NT2/D1 (cell line): ENCODE results near the gene UBE2G1.
A peak's percentile ranks its signal among the peaks of the same experiment; 100 is the strongest.
"Not testable (repeated sequence)": the region's sequence is repeated elsewhere in the genome, so short reads cannot be mapped to it uniquely, and the experiment has no call there.

ENCODE experiments used
- DNase-seq: peaks from one replicate; pipeline ENCODE4 v3.0.0-alpha.2; 2011; ENCODE audit warnings: low read depth, low spot score
- H3K27me3 ChIP-seq: 2 replicates; pipeline ENCODE4 v1.6.0; 2011; ENCODE audit warnings: mild to moderate bottlenecking; ENCODE audit not compliant: insufficient read length, insufficient read depth
- H3K36me3 ChIP-seq: 2 replicates; pipeline ENCODE4 v1.6.1; 2011; ENCODE audit warnings: mild to moderate bottlenecking, low read length, mixed read lengths; ENCODE audit not compliant: insufficient read depth, insufficient read length
- H3K4me1 ChIP-seq: 2 replicates; pipeline ENCODE4 v1.5.1; 2011; ENCODE audit not compliant: insufficient read depth, insufficient read length
- H3K4me3 ChIP-seq: 2 replicates; pipeline ENCODE4 v1.5.1; 2011; ENCODE audit warnings: low read depth; ENCODE audit not compliant: insufficient read length
- H3K9ac ChIP-seq: 2 replicates; pipeline ENCODE4 v1.6.0; 2011; ENCODE audit warnings: low read depth; ENCODE audit not compliant: insufficient read length
- H3K9me3 ChIP-seq: 2 replicates; pipeline ENCODE4 v1.5.1; 2011; ENCODE audit warnings: mild to moderate bottlenecking, low read length; ENCODE audit not compliant: insufficient read depth
- SUZ12 ChIP-seq: IDR thresholded peaks from 2 replicates; pipeline ENCODE4 v1.6.1; 2011; ENCODE audit not compliant: insufficient read length, insufficient read depth; ENCODE audit errors: extremely low read depth
- YY1 ChIP-seq: IDR thresholded peaks from 2 replicates; pipeline ENCODE4 v1.6.1; 2011; ENCODE audit not compliant: insufficient read length, insufficient read depth
- ZNF274 ChIP-seq: IDR thresholded peaks from 2 replicates; pipeline ENCODE4 v1.6.1; 2011; ENCODE audit warnings: mild to moderate bottlenecking, low read depth, low read length

UBE2G1 gene

DNA sequence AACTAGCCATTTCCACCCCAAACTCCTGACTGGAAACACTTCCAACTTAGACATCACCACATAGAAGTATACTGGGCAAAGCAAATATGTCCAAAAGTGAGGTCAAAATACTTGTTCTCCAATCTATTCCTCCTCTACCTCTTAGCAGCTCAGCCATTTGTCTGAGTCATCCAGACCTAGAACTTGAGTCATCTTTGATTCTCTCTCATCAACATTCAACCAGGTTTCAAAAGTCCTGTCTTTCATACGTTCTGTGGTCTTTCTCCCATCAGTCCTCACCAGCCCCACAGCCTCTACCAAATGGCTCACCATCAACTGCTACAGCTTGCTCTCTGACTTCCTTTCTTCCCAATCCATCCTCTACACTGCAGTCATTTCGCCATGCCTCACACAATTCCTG is 109.5 kb downstream of the UBE2G1 start:
- TF ChIP-seq SUZ12 (no peak), ZNF274 (no peak), YY1 (no peak)
- no peak for DNase-seq
- Histone ChIP-seq H3K9ac (no peak overlapping the region), H3K4me1 (no peaks in the 10 kb centered on the region), H3K27me3 (no peaks in the 10 kb centered on the region), H3K9me3 (peaks cover 37% of the 10 kb centered on the region), H3K4me3 (no peak overlapping the region), H3K36me3 (peaks cover 32% of the 10 kb centered on the region)

DNA sequence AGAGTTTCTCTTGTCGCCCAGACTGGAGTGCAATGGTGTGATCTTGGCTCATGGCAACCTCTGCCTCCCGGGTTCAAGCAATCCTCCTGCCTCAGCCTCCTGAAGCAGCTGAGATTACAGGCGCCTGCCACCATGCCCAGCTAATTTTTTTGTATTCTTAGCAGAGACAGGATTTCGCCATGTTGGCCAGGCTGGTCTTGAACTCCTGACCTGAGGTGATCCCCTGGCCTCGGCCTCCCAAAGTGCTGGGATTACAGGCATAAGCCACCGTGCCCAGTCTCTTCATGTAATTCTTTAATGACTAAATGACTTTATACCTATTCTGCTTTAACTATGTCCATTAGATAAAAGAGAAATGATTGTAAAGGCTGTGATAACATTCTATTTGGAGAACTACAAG is 111.2 kb downstream of the UBE2G1 start:
- H3K36me3 ChIP-seq, result peaks cover 20% of the 10 kb centered on the region
- H3K27me3 ChIP-seq, H3K4me1 ChIP-seq, H3K9ac ChIP-seq, DNase-seq, H3K4me3 ChIP-seq: not testable (repeated sequence)
- peaks cover 28% of the 10 kb centered on the region for H3K9me3 ChIP-seq

DNA sequence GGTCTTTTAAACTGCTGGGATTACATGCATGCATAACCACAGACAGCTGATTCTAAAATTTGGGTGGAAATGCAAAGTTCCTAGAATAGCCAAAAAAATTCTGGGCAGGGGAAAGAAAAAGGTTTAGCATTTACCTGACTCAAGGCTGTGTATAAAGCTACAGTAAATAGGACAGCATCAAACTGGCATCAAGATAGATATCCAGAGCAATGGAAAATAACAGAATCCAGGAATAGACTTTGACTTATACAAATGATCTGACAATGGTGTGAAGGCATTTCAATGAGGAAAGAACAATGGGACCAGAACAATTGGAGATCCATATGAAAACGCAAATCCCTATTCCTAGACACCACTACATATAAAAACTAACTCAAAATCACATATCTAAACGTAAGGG is 115.6 kb downstream of the UBE2G1 start:
- H3K27me3 ChIP-seq, result no peaks in the 10 kb centered on the region
- no peak overlapping the region for H3K4me3 ChIP-seq
- TF ChIP-seq ZNF274 (no peak), YY1 (no peak), SUZ12 (no peak)
- H3K4me1 ChIP-seq, result peaks cover 5% of the 10 kb centered on the region
- no peak overlapping the region for H3K9ac ChIP-seq
- no peaks in the 10 kb centered on the region for H3K9me3 ChIP-seq
- no peak for DNase-seq
- peaks cover 13% of the 10 kb centered on the region for H3K36me3 ChIP-seq

DNA sequence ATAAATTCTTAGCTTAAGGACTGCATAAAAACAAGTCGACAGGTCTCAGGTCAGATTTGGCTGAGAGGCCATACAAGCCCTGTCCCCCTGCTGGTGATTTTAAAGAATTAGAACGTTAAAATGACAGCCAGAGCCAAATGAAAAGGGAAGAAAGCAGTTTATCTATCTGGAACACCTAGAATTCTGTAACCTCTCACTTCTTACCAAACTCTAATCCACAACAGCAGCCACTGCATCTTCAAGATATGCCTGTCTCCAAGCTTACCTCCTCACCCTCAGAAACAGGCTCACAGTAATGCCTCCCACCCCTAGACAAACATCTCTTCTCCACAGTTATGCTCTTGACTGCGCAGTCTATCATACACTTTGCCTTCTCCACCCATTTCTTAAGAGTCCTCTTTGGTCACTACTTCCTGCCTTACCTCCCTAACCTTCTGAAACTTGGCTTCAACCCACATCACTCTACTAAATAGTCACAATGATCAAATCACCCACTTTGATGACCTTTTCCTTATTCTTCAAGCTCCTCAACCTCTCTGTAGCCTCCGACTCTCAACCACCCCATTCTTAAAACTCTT is 116.9 kb downstream of the UBE2G1 start:
- no peak for TF ChIP-seq SUZ12
- Histone ChIP-seq H3K9me3 (no peaks in the 10 kb centered on the region), H3K4me1 (peaks cover 5% of the 10 kb centered on the region), H3K9ac (no peak overlapping the region), H3K36me3 (peaks cover 13% of the 10 kb centered on the region), H3K27me3 (no peaks in the 10 kb centered on the region), H3K4me3 (no peak overlapping the region)
- peak; percentile 20 for DNase-seq

GRCh38 chr17:4248504-4249277 is 117.8 kb downstream of the UBE2G1 start:
- H3K36me3 ChIP-seq, result peaks cover 13% of the 10 kb centered on the region
- TF ChIP-seq ZNF274 (no peak), SUZ12 (no peak), YY1 (no peak)
- H3K4me3 ChIP-seq, result no peak overlapping the region
- H3K9ac ChIP-seq, result no peak overlapping the region
- H3K4me1 ChIP-seq, result peaks cover 5% of the 10 kb centered on the region
- no peaks in the 10 kb centered on the region for H3K27me3 ChIP-seq
- no peak for DNase-seq
- H3K9me3 ChIP-seq, result no peaks in the 10 kb centered on the region

DNA sequence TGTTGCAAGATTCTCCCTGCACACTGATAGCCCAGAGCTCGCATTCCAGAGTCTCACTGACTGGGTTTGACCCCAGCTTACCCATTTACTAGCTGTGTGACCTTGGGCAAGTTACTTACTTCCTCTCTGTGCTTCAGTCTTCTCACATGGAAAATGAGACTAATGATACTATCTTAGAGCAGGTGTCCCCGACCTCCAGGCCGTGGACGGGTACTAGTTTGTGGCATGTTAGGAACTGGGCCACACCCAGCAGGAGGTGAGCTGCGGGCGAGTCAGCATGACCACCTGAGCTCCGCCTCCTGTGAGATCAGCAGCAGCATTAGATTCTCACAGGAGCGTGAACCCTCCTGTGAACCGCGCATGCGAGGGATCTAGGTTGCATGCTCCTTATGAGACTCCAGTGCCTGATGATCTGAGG is 118.5 kb downstream of the UBE2G1 start:
- DNase-seq, result no peak
- H3K9ac ChIP-seq, result no peak overlapping the region
- no peak overlapping the region for H3K4me3 ChIP-seq
- peaks cover 5% of the 10 kb centered on the region for H3K4me1 ChIP-seq
- H3K36me3 ChIP-seq, result peaks cover 13% of the 10 kb centered on the region
- H3K9me3 ChIP-seq, result no peaks in the 10 kb centered on the region
- TF ChIP-seq SUZ12 (no peak), YY1 (no peak), ZNF274 (no peak)
- no peaks in the 10 kb centered on the region for H3K27me3 ChIP-seq

- Histone ChIP-seq H3K9me3 (no peaks in the 10 kb centered on the region), H3K9ac (no peak overlapping the region), H3K4me3 (no peak overlapping the region), H3K27me3 (no peaks in the 10 kb centered on the region), H3K36me3 (peaks cover 13% of the 10 kb centered on the region), H3K4me1 (peaks cover 5% of the 10 kb centered on the region)
- no peak for DNase-seq
- no peak for TF ChIP-seq ZNF274
- no peak for TF ChIP-seq YY1
- TF ChIP-seq SUZ12, result no peak
Observed at GRCh38 chr17:4247361-4247970, 119.0 kb downstream of the UBE2G1 start.
